GM10266 (cell line): Measurements from ENCODE around the gene SOX21.

Experiments
- DNase-seq: peaks from one replicate; pipeline ENCODE4 v3.0.0; 2012; ENCODE audit errors: extremely low spot score
- TF ChIP-seq, protein P1 (sequence below): IDR thresholded peaks from 2 replicates; pipeline ENCODE4 v1.5.1; 2012; ENCODE audit warnings: mild to moderate bottlenecking, low read depth; ENCODE audit not compliant: control insufficient read depth, insufficient read depth; ENCODE audit errors: missing control alignments

The SOX21 gene

DNA sequence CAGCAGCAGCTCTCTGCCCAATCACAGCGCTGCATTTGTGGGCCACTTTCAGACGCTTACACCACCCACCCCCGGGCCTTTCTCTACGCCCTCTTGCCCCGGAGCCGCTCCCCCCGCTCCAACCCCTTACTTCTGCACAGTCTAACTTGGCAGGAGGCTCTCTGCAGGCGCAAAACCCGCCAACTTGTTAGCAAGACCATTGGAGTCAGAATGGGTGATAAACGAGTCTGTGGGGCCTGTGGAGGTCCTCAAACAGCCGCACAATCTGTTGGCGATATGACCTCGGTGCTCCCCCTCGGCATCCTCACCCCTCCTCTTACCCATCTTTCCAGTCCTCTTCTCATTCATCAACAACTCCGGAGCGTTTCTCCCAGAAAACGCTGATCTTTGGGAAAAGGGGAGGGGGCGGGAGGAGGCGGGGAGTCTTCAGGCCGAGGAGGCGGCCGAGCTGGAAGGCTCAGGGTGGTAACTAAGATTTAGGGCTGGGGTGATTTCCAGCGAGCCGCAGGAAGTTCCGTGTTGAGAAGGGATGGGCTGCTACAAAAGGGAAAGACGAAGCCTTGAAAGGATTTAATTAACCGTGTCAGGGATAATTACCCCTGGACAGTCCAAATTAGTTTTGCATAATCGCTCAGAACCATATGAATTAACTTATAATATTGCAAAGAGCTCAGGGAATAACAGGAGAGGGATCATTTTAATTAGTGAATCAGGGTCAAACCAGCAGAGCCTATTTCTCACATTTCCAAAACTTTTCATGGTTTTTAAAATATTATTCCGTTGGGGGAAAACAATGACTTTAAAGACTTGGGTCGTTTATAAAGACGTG lies 4.1 kb downstream of the SOX21 start:
- TF ChIP-seq, protein P1, sequence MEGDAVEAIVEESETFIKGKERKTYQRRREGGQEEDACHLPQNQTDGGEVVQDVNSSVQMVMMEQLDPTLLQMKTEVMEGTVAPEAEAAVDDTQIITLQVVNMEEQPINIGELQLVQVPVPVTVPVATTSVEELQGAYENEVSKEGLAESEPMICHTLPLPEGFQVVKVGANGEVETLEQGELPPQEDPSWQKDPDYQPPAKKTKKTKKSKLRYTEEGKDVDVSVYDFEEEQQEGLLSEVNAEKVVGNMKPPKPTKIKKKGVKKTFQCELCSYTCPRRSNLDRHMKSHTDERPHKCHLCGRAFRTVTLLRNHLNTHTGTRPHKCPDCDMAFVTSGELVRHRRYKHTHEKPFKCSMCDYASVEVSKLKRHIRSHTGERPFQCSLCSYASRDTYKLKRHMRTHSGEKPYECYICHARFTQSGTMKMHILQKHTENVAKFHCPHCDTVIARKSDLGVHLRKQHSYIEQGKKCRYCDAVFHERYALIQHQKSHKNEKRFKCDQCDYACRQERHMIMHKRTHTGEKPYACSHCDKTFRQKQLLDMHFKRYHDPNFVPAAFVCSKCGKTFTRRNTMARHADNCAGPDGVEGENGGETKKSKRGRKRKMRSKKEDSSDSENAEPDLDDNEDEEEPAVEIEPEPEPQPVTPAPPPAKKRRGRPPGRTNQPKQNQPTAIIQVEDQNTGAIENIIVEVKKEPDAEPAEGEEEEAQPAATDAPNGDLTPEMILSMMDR: no peak
- peak; percentile 35 for DNase-seq

DNA sequence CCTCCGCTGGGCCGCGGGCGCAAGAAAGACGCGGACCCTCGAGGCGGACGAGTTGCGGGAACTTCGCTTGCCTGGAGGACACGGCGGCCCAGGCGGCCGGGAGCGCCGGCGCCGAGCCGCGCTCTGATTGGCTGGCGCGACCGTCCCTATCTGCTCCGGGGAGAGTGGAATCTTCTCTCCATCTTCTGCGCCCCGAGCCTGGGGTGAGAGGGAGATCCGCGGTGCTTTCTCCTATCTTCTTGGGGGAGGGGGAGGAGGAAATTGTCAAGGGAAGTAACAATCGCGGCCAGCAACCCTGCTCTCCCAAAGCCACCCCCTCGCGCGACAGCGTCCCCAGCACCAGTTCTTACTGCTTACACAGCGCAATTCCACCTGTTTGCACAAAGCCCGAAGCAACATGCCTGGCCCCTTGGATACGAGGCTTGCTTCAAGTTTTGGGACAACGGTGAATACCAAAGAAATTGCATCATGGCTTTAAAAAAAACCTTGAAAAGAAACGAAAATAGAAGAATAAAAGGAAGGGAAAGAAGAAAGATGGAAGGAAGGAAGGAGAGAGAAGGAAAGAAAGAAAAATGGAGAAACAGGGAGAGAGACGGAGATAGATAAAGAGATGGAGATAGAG lies 4.8 kb downstream of the SOX21 start:
- TF ChIP-seq, protein P1: no peak
- DNase-seq: peak; percentile 31

DNA sequence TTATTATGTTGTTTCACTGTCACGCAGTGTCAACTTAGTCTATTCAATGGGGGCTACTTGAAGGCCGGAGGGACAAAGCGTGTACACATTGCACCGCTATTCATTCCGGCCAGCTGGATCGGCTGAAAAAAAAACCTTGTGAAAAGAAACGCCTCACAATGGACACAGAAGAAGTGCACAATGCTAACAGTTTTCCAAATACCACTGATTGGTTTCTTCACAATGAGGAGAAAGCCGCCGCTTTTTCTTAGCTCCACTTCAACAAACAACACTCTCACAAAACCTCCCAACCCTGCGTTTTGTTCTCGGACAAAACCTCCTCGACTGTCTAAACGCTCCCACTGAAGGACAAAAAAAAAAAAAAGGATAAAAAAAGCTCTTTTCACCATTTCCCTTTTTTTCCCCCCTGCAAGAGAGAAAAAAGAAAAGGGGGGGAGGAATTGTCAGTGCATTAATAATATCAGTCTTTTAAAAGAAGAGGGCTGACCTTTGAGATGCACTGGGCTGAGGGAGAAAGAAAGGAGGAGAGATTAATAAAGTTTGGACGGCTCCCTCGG lies 5.4 kb downstream of the SOX21 start:
- peak; percentile 24 for DNase-seq
- TF ChIP-seq, protein P1: no peak

GRCh38 chr13:94706101-94706842 lies 6.1 kb downstream of the SOX21 start:
- no peak for DNase-seq
- TF ChIP-seq, protein P1: no peak

GRCh38 chr13:94705081-94706030 lies 7.0 kb downstream of the SOX21 start:
- TF ChIP-seq, protein P1: no peak
- DNase-seq: no peak

DNA sequence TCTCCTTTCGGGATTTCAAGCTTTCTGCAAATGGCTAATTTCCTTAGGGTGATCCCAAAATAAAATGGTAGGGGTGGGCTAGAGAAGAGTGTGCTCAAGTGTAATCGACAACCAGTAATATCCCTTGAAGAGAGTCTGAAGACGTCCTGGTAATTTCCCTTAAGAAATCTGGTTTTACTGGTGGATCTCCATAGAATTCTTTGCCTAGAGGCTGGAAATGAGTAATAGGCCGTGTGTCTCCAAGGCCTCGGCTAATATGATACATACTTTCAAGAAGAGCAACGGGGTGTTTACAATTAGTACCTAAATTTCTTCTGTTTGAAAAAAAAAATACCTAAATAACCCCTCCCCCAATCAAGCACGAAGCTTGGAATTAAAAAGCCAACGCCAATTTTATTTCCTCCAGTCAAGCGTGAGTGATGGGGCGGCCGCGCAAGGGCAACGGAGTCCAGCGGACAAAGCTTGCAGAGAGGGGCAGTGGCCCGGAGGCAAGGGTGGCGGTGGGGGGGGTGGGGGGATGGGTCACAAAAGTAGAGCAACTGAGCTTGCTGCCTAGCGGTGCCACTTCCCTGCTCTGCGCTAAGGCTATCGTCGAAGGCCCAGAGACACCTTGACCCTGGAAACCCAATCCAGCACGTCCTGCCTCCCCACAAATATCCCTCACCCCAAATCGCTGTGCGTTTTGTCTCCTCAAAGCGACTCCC lies 7.8 kb downstream of the SOX21 start:
- TF ChIP-seq, protein P1: no peak

More for the DNA sequence above, 7.8 kb downstream of the SOX21 start:
- no peak for DNase-seq
